ENCODE results near the gene TMEM132D. TPM values are rescaled to one million over a fixed set of nuclear protein-coding genes. Genes with fewer than 3 reads are reported as not detected.

The TMEM132D gene
- total RNA-seq, 1 experiment from 2014 or later = not detected

DNA sequence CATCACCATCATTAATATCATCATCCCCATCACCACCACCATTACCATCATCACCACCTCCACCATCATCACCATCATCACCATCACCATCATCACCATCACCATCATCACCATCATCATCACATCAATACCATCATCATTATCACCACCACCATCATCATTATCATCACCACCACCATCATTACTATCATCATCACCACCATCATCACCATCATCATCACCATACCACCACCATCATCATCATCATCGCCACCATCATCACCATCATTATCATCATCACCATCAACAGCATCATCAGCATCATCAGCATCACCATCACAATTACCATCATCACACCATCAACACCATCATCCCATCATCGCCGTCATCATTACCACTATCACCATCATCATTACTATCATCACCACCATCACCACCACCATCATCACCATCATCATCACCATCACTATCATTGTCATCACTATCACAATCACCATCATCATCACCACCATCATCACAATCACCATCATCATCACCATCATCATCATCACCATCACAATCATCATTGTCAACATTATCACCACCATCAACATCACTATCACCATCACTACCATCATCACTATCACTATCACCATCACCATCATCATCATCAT lies 767.0 kb downstream of the TMEM132D start:
- H3K4me3 ChIP-seq (ENCODE audit: low read depth, low read length, poor library complexity, severe bottlenecking) = no peak overlapping the region
- H3K36me3 ChIP-seq (ENCODE audit: insufficient read depth, low read length, poor library complexity, severe bottlenecking) = no peaks in the 10 kb centered on the region
- DNase-seq (ENCODE audit: low spot score) = no peak
- H3K27me3 ChIP-seq (replicated peaks; ENCODE audit: insufficient read depth, low read depth, low read length, poor library complexity) = no peaks in the 10 kb centered on the region
- CTCF ChIA-PET = no interaction called here
- H3K4me1 ChIP-seq (ENCODE audit: insufficient read depth, low read length, poor library complexity, severe bottlenecking) = no peaks in the 10 kb centered on the region
- POLR2A ChIA-PET (ENCODE audit: low non-redundant PET) = no interaction called here
- no TSS peak for BruUV-seq (replicated peaks)
- H3K27ac ChIP-seq (ENCODE audit: low read depth, low read length, poor library complexity, severe bottlenecking) = no peak overlapping the region
- intact Hi-C loops (cut with micrococcal nuclease; ENCODE audit: unreplicated experiment) = no loop called here
- H3K9me3 ChIP-seq (ENCODE audit: low read depth, low read length, poor library complexity, severe bottlenecking) = peaks cover 13% of the 10 kb centered on the region
- TF ChIP-seq, protein P1, sequence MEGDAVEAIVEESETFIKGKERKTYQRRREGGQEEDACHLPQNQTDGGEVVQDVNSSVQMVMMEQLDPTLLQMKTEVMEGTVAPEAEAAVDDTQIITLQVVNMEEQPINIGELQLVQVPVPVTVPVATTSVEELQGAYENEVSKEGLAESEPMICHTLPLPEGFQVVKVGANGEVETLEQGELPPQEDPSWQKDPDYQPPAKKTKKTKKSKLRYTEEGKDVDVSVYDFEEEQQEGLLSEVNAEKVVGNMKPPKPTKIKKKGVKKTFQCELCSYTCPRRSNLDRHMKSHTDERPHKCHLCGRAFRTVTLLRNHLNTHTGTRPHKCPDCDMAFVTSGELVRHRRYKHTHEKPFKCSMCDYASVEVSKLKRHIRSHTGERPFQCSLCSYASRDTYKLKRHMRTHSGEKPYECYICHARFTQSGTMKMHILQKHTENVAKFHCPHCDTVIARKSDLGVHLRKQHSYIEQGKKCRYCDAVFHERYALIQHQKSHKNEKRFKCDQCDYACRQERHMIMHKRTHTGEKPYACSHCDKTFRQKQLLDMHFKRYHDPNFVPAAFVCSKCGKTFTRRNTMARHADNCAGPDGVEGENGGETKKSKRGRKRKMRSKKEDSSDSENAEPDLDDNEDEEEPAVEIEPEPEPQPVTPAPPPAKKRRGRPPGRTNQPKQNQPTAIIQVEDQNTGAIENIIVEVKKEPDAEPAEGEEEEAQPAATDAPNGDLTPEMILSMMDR (conservative IDR thresholded peaks at IDR 0.05; ENCODE audit: low read depth, low read length) = no peak
- TF ChIP-seq EZH2 (IDR thresholded peaks at IDR 0.05; ENCODE audit: borderline replicate concordance, low read depth, low read length, poor library complexity, severe bottlenecking) = no peak

GRCh38 chr12:129127771-129128170 lies 776.1 kb downstream of the TMEM132D start:
- H3K27ac ChIP-seq (ENCODE audit: low read depth, low read length, poor library complexity, severe bottlenecking) = no peak overlapping the region
- intact Hi-C loops (cut with micrococcal nuclease; ENCODE audit: unreplicated experiment) = no loop called here
- BruUV-seq (replicated peaks) = no TSS peak

DNA sequence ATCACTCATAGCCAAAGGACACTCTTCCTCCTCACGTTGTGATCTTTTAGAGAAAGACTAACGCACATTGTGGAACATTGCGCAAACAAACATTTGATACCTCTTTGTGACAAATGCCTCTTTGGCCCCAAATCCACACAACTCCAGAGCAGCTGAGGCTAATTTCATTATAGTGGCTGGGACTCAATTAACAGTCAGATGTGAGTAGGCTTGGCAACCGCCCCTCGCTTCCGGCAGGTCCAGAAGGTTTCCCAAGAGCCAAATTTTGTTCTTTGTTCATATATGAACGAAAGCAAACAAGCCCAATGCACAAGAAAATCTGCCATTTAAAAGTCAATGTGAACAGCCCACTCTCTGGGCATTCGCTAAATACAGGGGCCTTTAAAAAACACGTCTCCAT lies 776.6 kb downstream of the TMEM132D start:
- TF ChIP-seq, protein P1 (conservative IDR thresholded peaks at IDR 0.05; ENCODE audit: low read depth, low read length) = no peak
- no peak for TF ChIP-seq EZH2 (IDR thresholded peaks at IDR 0.05; ENCODE audit: borderline replicate concordance, low read depth, low read length, poor library complexity, severe bottlenecking)
- Histone ChIP-seq H3K4me1 (ENCODE audit: insufficient read depth, low read length, poor library complexity, severe bottlenecking) (no peaks in the 10 kb centered on the region), H3K27me3 (replicated peaks; ENCODE audit: insufficient read depth, low read depth, low read length, poor library complexity) (no peaks in the 10 kb centered on the region), H3K9me3 (ENCODE audit: low read depth, low read length, poor library complexity, severe bottlenecking) (peaks cover under 1% of the 10 kb centered on the region), H3K36me3 (ENCODE audit: insufficient read depth, low read length, poor library complexity, severe bottlenecking) (no peaks in the 10 kb centered on the region), H3K4me3 (ENCODE audit: low read depth, low read length, poor library complexity, severe bottlenecking) (no peak overlapping the region), H3K27ac (ENCODE audit: low read depth, low read length, poor library complexity, severe bottlenecking) (no peak overlapping the region)
- POLR2A ChIA-PET (ENCODE audit: low non-redundant PET) = no interaction called here
- no TSS peak for BruUV-seq (replicated peaks)
- CTCF ChIA-PET = no interaction called here
- intact Hi-C loops (cut with micrococcal nuclease; ENCODE audit: unreplicated experiment) = no loop called here
- DNase-seq (ENCODE audit: low spot score) = no peak

More at GRCh38 chr12:129127771-129128170, 776.1 kb downstream of the TMEM132D start:
- peaks cover 6% of the 10 kb centered on the region for H3K9me3 ChIP-seq (ENCODE audit: low read depth, low read length, poor library complexity, severe bottlenecking)
- POLR2A ChIA-PET (ENCODE audit: low non-redundant PET) = no interaction called here
- TF ChIP-seq EZH2 (IDR thresholded peaks at IDR 0.05; ENCODE audit: borderline replicate concordance, low read depth, low read length, poor library complexity, severe bottlenecking) = no peak
- TF ChIP-seq, protein P1 (conservative IDR thresholded peaks at IDR 0.05; ENCODE audit: low read depth, low read length) = no peak
- CTCF ChIA-PET = no interaction called here
- no peaks in the 10 kb centered on the region for H3K27me3 ChIP-seq (replicated peaks; ENCODE audit: insufficient read depth, low read depth, low read length, poor library complexity)
- no peak for DNase-seq (ENCODE audit: low spot score)
- no peak overlapping the region for H3K4me3 ChIP-seq (ENCODE audit: low read depth, low read length, poor library complexity, severe bottlenecking)
- no peaks in the 10 kb centered on the region for H3K36me3 ChIP-seq (ENCODE audit: insufficient read depth, low read length, poor library complexity, severe bottlenecking)
- H3K4me1 ChIP-seq (ENCODE audit: insufficient read depth, low read length, poor library complexity, severe bottlenecking) = no peaks in the 10 kb centered on the region
